Epithelial cell of proximal tubule (primary cell): ENCODE measurements around the gene PMIS2. TPM values are rescaled to one million over a fixed set of nuclear protein-coding genes. Genes with fewer than 3 reads are reported as not detected.

ENCODE experiments used
- DNase-seq: peaks from one replicate; pipeline ENCODE4 v3.0.0-alpha.2; 2011; ENCODE audit warnings: low read depth
- H3K4me3 ChIP-seq: 2 replicates; pipeline ENCODE4 v1.5.1; 2011; ENCODE audit warnings: low read depth, mild to moderate bottlenecking, low read length
- total RNA-seq: library from RNA; depleted of rRNA; stranded (reverse); fragments of >200 nt; gene quantifications from 2 replicates; pipeline ENCODE4 v1.2.3, GENCODE V29; 2015
- TF ChIP-seq, protein P1 (sequence below): conservative IDR thresholded peaks from 2 replicates; pipeline ENCODE4 v1.5.1; 2012; ENCODE audit warnings: low read depth, mild to moderate bottlenecking, low read length

Gene PMIS2
- total RNA-seq, 1 donor from 2014 or later, result not detected

DNA sequence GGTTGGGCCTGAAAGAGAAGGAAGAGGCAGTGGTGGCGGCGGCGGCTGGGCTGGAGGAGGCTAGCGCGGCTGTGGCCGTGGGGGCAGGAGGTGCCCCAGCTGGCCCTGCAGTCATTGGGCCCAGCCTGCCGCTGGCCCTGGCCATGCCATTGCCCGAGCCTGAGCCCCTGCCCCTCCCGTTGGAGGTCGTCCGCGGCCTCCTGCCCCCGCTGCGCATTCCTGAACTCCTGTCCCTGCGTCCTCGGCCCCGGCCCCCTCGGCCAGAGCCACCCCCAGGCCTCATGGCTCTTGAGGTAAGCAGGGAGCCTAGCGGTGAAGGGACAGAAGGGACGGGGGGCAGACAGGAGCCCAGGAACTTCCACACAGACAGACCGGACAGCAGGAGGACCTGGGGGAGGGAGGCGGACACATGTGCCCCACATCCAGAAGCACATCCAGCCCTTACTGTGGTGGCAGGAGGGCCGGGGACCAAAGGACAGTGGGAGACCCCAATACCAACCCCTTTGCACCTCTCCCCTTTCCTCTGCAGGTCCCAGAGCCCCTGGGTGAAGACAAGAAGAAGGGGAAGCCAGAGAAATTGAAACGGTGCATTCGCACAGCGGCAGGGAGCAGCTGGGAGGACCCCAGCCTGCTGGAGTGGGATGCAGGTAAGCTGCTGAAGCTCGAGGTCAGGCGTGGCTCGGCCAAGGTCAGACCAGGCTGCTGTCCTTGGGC is 47.9 kb downstream of the PMIS2 start:
- H3K4me3 ChIP-seq, result no peak overlapping the region
- TF ChIP-seq, protein P1, sequence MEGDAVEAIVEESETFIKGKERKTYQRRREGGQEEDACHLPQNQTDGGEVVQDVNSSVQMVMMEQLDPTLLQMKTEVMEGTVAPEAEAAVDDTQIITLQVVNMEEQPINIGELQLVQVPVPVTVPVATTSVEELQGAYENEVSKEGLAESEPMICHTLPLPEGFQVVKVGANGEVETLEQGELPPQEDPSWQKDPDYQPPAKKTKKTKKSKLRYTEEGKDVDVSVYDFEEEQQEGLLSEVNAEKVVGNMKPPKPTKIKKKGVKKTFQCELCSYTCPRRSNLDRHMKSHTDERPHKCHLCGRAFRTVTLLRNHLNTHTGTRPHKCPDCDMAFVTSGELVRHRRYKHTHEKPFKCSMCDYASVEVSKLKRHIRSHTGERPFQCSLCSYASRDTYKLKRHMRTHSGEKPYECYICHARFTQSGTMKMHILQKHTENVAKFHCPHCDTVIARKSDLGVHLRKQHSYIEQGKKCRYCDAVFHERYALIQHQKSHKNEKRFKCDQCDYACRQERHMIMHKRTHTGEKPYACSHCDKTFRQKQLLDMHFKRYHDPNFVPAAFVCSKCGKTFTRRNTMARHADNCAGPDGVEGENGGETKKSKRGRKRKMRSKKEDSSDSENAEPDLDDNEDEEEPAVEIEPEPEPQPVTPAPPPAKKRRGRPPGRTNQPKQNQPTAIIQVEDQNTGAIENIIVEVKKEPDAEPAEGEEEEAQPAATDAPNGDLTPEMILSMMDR, result no peak
- no peak for DNase-seq

DNA sequence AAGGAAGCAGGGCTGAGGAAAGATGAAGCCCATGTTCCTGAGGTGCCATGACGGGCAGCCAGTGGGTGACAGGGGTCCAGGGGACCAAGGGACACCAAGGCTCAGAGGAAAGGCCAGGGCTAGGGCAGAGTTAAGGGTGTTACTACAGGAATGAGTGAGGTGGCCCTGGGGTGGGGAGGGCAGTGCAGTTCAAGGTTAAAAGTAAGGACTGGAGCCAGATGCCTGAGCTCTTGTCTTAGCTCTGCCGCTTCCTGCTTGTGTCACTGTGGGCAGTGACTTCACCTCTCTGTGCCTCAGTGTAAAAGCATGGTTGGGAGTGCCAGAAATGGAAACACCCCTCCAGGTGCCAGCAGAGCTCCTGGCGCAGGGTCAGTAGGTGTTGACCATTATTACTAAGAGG is 50.7 kb downstream of the PMIS2 start:
- TF ChIP-seq, protein P1, result no peak
- no peak overlapping the region for H3K4me3 ChIP-seq
- DNase-seq, result no peak

Other genes starting within 250 kb of the PMIS2 start
- gene FFAR1, start 238.3 kb upstream of the PMIS2 start, total RNA-seq, result 0.06 TPM in 1 of 2 replicates, not detected in the other
- gene FFAR3, start 227.7 kb upstream of the PMIS2 start, total RNA-seq, result not detected in 2 replicates
- gene GPR42, start 215.1 kb upstream of the PMIS2 start, total RNA-seq, result not detected in 2 replicates
- gene FFAR2, start 137.9 kb upstream of the PMIS2 start, total RNA-seq, result not detected in 2 replicates
- gene KRTDAP, start 95.7 kb upstream of the PMIS2 start, total RNA-seq, result not detected in 2 replicates
- 195 and 200 TPM in 2 replicates for gene DMKN, start 72.5 kb upstream of the PMIS2 start, total RNA-seq
- gene SBSN, start 57.9 kb upstream of the PMIS2 start, total RNA-seq, result not detected in 2 replicates
- not detected in 2 replicates for gene GAPDHS, start 52.7 kb upstream of the PMIS2 start, total RNA-seq
- gene TMEM147, start 40.5 kb upstream of the PMIS2 start, total RNA-seq, result 157 and 167 TPM in 2 replicates
- not detected in 2 replicates for gene ATP4A, start 22.5 kb upstream of the PMIS2 start, total RNA-seq
- 19.2 and 19.7 TPM in 2 replicates for gene HAUS5, start 26.6 kb downstream of the PMIS2 start, total RNA-seq
- gene RBM42, start 42.9 kb downstream of the PMIS2 start, total RNA-seq, result 114 and 116 TPM in 2 replicates
- 0.35 TPM in 1 of 2 replicates, not detected in the other for gene ETV2, start 55.6 kb downstream of the PMIS2 start, total RNA-seq
- gene COX6B1, start 62.1 kb downstream of the PMIS2 start, total RNA-seq, result 496 and 575 TPM in 2 replicates
- gene UPK1A, start 80.3 kb downstream of the PMIS2 start, total RNA-seq, result not detected in 2 replicates
- not detected in 2 replicates for gene ZBTB32, start 118.4 kb downstream of the PMIS2 start, total RNA-seq
- 7.4 and 20.2 TPM in 2 replicates for gene KMT2B, start 131.8 kb downstream of the PMIS2 start, total RNA-seq
- gene IGFLR1, start 156.3 kb downstream of the PMIS2 start, total RNA-seq, result 7.9 and 15.3 TPM in 2 replicates
- 5.9 and 6.5 TPM in 2 replicates for gene U2AF1L4, start 159.2 kb downstream of the PMIS2 start, total RNA-seq
- gene PSENEN, start 159.5 kb downstream of the PMIS2 start, total RNA-seq, result 49.6 and 63.7 TPM in 2 replicates
- gene LIN37, start 162.4 kb downstream of the PMIS2 start, total RNA-seq, result 12.7 and 18.9 TPM in 2 replicates
- 0.14 and 2.0 TPM in 2 replicates for gene HSPB6, start 170.9 kb downstream of the PMIS2 start, total RNA-seq
- 14.3 and 14.7 TPM in 2 replicates for gene PROSER3, start 172.0 kb downstream of the PMIS2 start, total RNA-seq
- 2.6 and 13.3 TPM in 2 replicates for gene ARHGAP33, start 189.4 kb downstream of the PMIS2 start, total RNA-seq
- not detected in 2 replicates for gene PRODH2, start 226.7 kb downstream of the PMIS2 start, total RNA-seq